GM23338 (cell line): ENCODE measurements around the gene QKI. TPM values are rescaled to one million over a fixed set of nuclear protein-coding genes. Genes with fewer than 3 reads are reported as not detected.

Experiments used
- ATAC-seq: fragments of 200-7000 bp; cut with Tn5 transposase; 3 replicates; pipeline ENCODE4 v1.9.1; 2020
- DNase-seq: peaks from one replicate; pipeline ENCODE4 v3.0.0-alpha.2; 2015; ENCODE audit warnings: low spot score
- H2AFZ ChIP-seq: fragments of 200-600 bp; sonication (generic); 2 replicates; pipeline ENCODE4 v1.8.0; 2016; ENCODE audit warnings: antibody characterized with exemption, mild to moderate bottlenecking, moderate library complexity
- H3F3A ChIP-seq: fragments of 200-600 bp; sonication (generic); replicated peaks from 2 replicates; pipeline ENCODE4 v1.8.0; 2017; ENCODE audit warnings: antibody characterized with exemption, mixed run types, low read depth
- H3K27ac ChIP-seq: fragments of 200-600 bp; sonication (generic); 2 replicates; pipeline ENCODE4 v1.6.1; 2016; ENCODE audit warnings: low read depth
- H3K27me3 ChIP-seq: fragments of 200-600 bp; sonication (generic); 2 replicates; pipeline ENCODE4 v1.8.0; 2016; ENCODE audit warnings: mild to moderate bottlenecking, mixed run types, moderate library complexity; ENCODE audit not compliant: insufficient read depth
- H3K36me3 ChIP-seq: fragments of 200-600 bp; sonication (generic); 2 replicates; pipeline ENCODE4 v1.8.0; 2016; ENCODE audit warnings: mild to moderate bottlenecking; ENCODE audit not compliant: insufficient read depth
- H3K4me1 ChIP-seq: fragments of 200-600 bp; sonication (generic); 2 replicates; pipeline ENCODE4 v1.8.0; 2016; ENCODE audit warnings: mild to moderate bottlenecking, moderate library complexity; ENCODE audit not compliant: insufficient read depth
- H3K4me2 ChIP-seq: fragments of 200-600 bp; sonication (generic); 2 replicates; pipeline ENCODE4 v1.7.1; 2017; ENCODE audit warnings: mixed run types
- H3K4me3 ChIP-seq: fragments of 200-600 bp; sonication (generic); 2 replicates; pipeline ENCODE4 v1.6.1; 2016; ENCODE audit warnings: mixed run types
- H3K79me2 ChIP-seq: fragments of 200-600 bp; sonication (generic); replicated peaks from 2 replicates; pipeline ENCODE4 v1.8.0; 2017; ENCODE audit warnings: mild to moderate bottlenecking; ENCODE audit not compliant: insufficient read depth
- H3K9me2 ChIP-seq: fragments of 200-600 bp; sonication (generic); 2 replicates; pipeline ENCODE4 v1.8.0; 2017; ENCODE audit not compliant: insufficient read depth
- H4K20me1 ChIP-seq: fragments of 200-600 bp; sonication (generic); replicated peaks from 2 replicates; pipeline ENCODE4 v1.8.0; 2017; ENCODE audit warnings: mild to moderate bottlenecking; ENCODE audit not compliant: insufficient read depth
- H3K27ac Mint-ChIP-seq: 2 replicates; pipeline ENCODE4 v1.8.0; 2020; ENCODE audit warnings: inconsistent platforms, mild to moderate bottlenecking, moderate library complexity, mixed read lengths
- H3K27me3 Mint-ChIP-seq: 3 replicates; pipeline ENCODE4 v1.8.0; 2022; ENCODE audit warnings: low read depth, mild to moderate bottlenecking, moderate library complexity, mixed read lengths, inconsistent platforms; ENCODE audit not compliant: insufficient read depth, poor library complexity
- H3K36me3 Mint-ChIP-seq: 3 replicates; pipeline ENCODE4 v1.8.0; 2021; ENCODE audit warnings: low read depth, mild to moderate bottlenecking, inconsistent platforms, moderate library complexity, mixed read lengths
- H3K4me1 Mint-ChIP-seq: 3 replicates; pipeline ENCODE4 v1.8.0; 2020; ENCODE audit warnings: mild to moderate bottlenecking, inconsistent platforms, mixed read lengths
- H3K4me3 Mint-ChIP-seq: 3 replicates; pipeline ENCODE4 v1.8.0; 2021; ENCODE audit warnings: moderate library complexity, mild to moderate bottlenecking, inconsistent platforms, mixed read lengths
- H3K9me3 Mint-ChIP-seq: 3 replicates; pipeline ENCODE4 v1.8.0; 2020; ENCODE audit warnings: moderate library complexity, mild to moderate bottlenecking, inconsistent platforms, mixed read lengths
- CTCF ChIP-seq, 2 experiments: fragments of 200-600 bp in 1 of 2; sonication (generic) in 1 of 2; conservative IDR thresholded peaks; 2 replicates each; pipeline versions ENCODE4 v1.5.1 to v1.6.1; 2016 to 2017; ENCODE audit warnings: antibody characterized with exemption in 2 of 2, low read depth in 2 of 2, mild to moderate bottlenecking in 2 of 2, moderate library complexity in 1 of 2
- JUNB ChIP-seq: IDR thresholded peaks from one replicate; pipeline ENCODE4 v1.6.1; 2016; ENCODE audit warnings: antibody characterized with exemption; ENCODE audit not compliant: unreplicated experiment
- POLR2AphosphoS5 ChIP-seq: IDR thresholded peaks from 2 replicates; pipeline ENCODE4 v1.6.1; 2016; ENCODE audit warnings: antibody characterized with exemption, low read depth
- STAT1 ChIP-seq: IDR thresholded peaks from one replicate; pipeline ENCODE4 v1.6.1; 2016; ENCODE audit warnings: antibody characterized with exemption; ENCODE audit not compliant: unreplicated experiment
- ZNF331 ChIP-seq: fragments of 250-450 bp; sonication (Bioruptor Pico); IDR thresholded peaks from 2 replicates; pipeline ENCODE4 v1.5.0; 2020; ENCODE audit warnings: low read depth, mild to moderate bottlenecking, moderate library complexity
- ZNF462 ChIP-seq: fragments of 250-450 bp; sonication (Bioruptor Pico); IDR thresholded peaks from 2 replicates; pipeline ENCODE4 v1.5.0; 2020; ENCODE audit warnings: mild to moderate bottlenecking, moderate library complexity
- polyA plus RNA-seq: library from polyadenylated mRNA; unstranded; fragments of >200 nt; fragmentation: Nextera tagmentation; extraction: Ambion mirVana; gene quantifications from 2 replicates; pipeline ENCODE4 v1.2.1, GENCODE V29; 2016
- total RNA-seq: library from RNA; depleted of rRNA; stranded (reverse); fragments of >200 nt; shearing (Covaris generic); gene quantifications from 2 replicates; pipeline ENCODE4 v1.2.3, GENCODE V29; 2014
- TF ChIP-seq, protein P1 (sequence below): IDR thresholded peaks from one replicate; pipeline ENCODE4 v1.6.1; 2018; ENCODE audit warnings: antibody characterized with exemption; ENCODE audit not compliant: unreplicated experiment

QKI gene
- total and polyA plus RNA-seq, 2 experiments from 2014 or later, result 60.8 to 159 TPM

DNA sequence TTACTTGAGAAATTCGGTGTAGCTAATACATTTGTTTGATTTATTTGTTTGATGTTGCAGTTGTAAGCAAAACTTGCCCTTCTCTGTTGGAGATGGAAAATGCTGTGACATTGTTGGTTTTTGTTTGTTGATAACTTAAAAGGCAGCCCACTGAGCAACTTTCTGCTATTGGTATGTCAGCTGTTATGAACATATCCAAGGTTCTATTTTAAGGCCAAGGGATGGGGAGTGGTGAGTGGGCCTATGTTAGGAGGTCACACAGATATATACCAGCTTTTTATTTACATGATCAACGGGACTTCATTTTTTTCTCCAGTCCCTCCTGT, 5.7 kb downstream of the QKI start (continued):
- TF ChIP-seq ZNF462 (no peak), STAT1 (no peak), POLR2AphosphoS5 (no peak)

DNA sequence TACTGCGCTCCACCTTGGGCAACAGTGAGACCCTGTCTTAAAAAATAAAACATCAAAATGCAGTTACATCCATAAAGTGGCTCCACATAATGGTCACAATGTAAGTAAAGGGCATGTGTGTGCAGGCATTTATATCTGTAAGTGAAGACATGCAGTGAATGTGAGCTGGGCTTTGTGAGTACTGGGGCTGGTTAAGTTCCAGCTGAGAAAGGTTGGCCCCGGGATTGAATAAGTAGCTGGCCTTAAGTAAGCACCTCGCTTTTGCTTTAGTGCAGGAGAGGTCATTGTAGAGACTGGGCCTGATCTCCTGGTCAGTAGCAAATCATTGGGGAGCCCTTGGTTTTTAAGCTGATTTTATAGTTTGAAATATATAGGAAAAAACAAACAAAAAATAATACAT, 8.0 kb downstream of the QKI start:
- TF ChIP-seq, protein P1, sequence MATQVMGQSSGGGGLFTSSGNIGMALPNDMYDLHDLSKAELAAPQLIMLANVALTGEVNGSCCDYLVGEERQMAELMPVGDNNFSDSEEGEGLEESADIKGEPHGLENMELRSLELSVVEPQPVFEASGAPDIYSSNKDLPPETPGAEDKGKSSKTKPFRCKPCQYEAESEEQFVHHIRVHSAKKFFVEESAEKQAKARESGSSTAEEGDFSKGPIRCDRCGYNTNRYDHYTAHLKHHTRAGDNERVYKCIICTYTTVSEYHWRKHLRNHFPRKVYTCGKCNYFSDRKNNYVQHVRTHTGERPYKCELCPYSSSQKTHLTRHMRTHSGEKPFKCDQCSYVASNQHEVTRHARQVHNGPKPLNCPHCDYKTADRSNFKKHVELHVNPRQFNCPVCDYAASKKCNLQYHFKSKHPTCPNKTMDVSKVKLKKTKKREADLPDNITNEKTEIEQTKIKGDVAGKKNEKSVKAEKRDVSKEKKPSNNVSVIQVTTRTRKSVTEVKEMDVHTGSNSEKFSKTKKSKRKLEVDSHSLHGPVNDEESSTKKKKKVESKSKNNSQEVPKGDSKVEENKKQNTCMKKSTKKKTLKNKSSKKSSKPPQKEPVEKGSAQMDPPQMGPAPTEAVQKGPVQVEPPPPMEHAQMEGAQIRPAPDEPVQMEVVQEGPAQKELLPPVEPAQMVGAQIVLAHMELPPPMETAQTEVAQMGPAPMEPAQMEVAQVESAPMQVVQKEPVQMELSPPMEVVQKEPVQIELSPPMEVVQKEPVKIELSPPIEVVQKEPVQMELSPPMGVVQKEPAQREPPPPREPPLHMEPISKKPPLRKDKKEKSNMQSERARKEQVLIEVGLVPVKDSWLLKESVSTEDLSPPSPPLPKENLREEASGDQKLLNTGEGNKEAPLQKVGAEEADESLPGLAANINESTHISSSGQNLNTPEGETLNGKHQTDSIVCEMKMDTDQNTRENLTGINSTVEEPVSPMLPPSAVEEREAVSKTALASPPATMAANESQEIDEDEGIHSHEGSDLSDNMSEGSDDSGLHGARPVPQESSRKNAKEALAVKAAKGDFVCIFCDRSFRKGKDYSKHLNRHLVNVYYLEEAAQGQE, result no peak
- TF ChIP-seq ZNF331 (CRISPR knock-in tag), result no peak
- TF ChIP-seq CTCF (conservative IDR thresholded peaks at IDR 0.05; ENCODE audit: low read depth in 2 of 2), result no peak
- TF ChIP-seq JUNB, result no peak
- H3K36me3 Mint-ChIP-seq, result no peaks in the 10 kb centered on the region
- no peak overlapping the region for H3K4me3 Mint-ChIP-seq
- Histone ChIP-seq H3K4me1 (peaks cover 51% of the 10 kb centered on the region), H3K36me3 (no peaks in the 10 kb centered on the region), H3F3A (no peaks in the 10 kb centered on the region), H3K4me2 (no peak overlapping the region), H3K27me3 (no peaks in the 10 kb centered on the region), H3K4me3 (no peak overlapping the region), H3K27ac (0 out of 2 replicates have a peak overlapping the region, but pooled peaks have one; percentile 2), H3K9me2 (no peaks in the 10 kb centered on the region), H3K79me2 (peaks cover 100% of the 10 kb centered on the region), H4K20me1 (peaks cover 54% of the 10 kb centered on the region), H2AFZ (no peak overlapping the region)
- peak; percentile 46 for DNase-seq
- no peak overlapping the region for H3K27ac Mint-ChIP-seq
- no peaks in the 10 kb centered on the region for H3K27me3 Mint-ChIP-seq
- H3K9me3 Mint-ChIP-seq, result no peaks in the 10 kb centered on the region
- peaks cover 71% of the 10 kb centered on the region for H3K4me1 Mint-ChIP-seq
- peak; percentile 85 for ATAC-seq
